Peyer's patch (tissue), 4 donors: Measurements from ENCODE around the gene MCTP1.

Source experiments
- CTCF ChIP-seq, 6 experiments: fragments of 450-650 bp in 4 of 6; fragments of 200-600 bp in 2 of 6; sonication (generic) in 1 of 6; IDR thresholded peaks; one replicate each; pipeline ENCODE4 v1.5.1; 2017 to 2019; ENCODE audit warnings: antibody characterized with exemption in 6 of 6, mild to moderate bottlenecking in 3 of 6, moderate library complexity in 1 of 6
- POLR2A ChIP-seq, 2 donors: fragments of 450-650 bp; IDR thresholded peaks; one replicate each; pipeline ENCODE4 v1.5.1; 2017; ENCODE audit warnings: antibody characterized with exemption in 2 of 2, mild to moderate bottlenecking in 2 of 2, moderate library complexity in 2 of 2

- TF ChIP-seq CTCF (IDR thresholded peaks at IDR 0.05) (no peak), POLR2A (IDR thresholded peaks at IDR 0.05) (no peak)
These were observed at the start of gene MCTP1 for GRCh38 chr5:95284572-95285408.
